Thyroid gland (tissue), 4 donors: ENCODE data around the gene IL24. TPM values are rescaled to one million over a fixed set of nuclear protein-coding genes. Genes with fewer than 3 reads are reported as not detected.

Experiments
- DNase-seq, 2 donors: peaks; one replicate each; pipeline ENCODE4 v3.0.0-alpha.2; 2019
- H3K27ac ChIP-seq, 3 donors: fragments of 200-600 bp; sonication (generic); 1 replicate in 2 of 3; 2 replicates in 1 of 3; pipeline ENCODE4 v1.5.1; 2016 to 2019; ENCODE audit warnings: mild to moderate bottlenecking in 1 of 3, moderate library complexity in 1 of 3
- H3K27me3 ChIP-seq: fragments of 200-600 bp; sonication (generic); one replicate; pipeline ENCODE4 v1.5.1; 2019
- H3K36me3 ChIP-seq, 2 donors: fragments of 200-600 bp; sonication (generic); one replicate each; pipeline ENCODE4 v1.5.1; 2016 to 2019
- H3K4me1 ChIP-seq, 2 donors: fragments of 200-600 bp; sonication (generic); one replicate each; pipeline ENCODE4 v1.5.1; 2017 to 2019
- H3K4me3 ChIP-seq, 3 donors: fragments of 200-600 bp; sonication (generic); replicated peaks in 1 of 3; 1 replicate in 2 of 3; 2 replicates in 1 of 3; pipeline ENCODE4 v1.5.1; 2016; ENCODE audit warnings: mild to moderate bottlenecking in 1 of 3
- H3K9me3 ChIP-seq: fragments of 200-600 bp; sonication (generic); one replicate; pipeline ENCODE4 v1.5.1; 2017
- POLR2A ChIP-seq, 2 donors: fragments of 450-650 bp; IDR thresholded peaks; one replicate each; pipeline ENCODE4 v1.6.1; 2017; ENCODE audit warnings: antibody characterized with exemption in 2 of 2, mild to moderate bottlenecking in 2 of 2, moderate library complexity in 1 of 2
- WGBS, 2 donors: methylation state at CpG; one replicate each; pipeline ENCODE4 v1.1.5; 2017; 5-methylcytosine and 5-hydroxymethylcytosine counted together
- intact Hi-C: fragments of 100-400 bp; cut with DNase I; formaldehyde crosslinking; loops from one replicate; pipeline ENCODE4 v1.15.1; 2023
- total RNA-seq, 4 donors: library from RNA; depleted of rRNA; stranded (reverse); fragments of >200 nt; gene quantifications; one replicate each; pipeline ENCODE4 v1.2.3, GENCODE V29; 2016
- TF ChIP-seq, protein P1 (sequence below), 6 experiments: fragments of 200-600 bp in 3 of 6; fragments of 450-650 bp in 3 of 6; sonication (generic) in 3 of 6; IDR thresholded peaks; one replicate each; pipeline ENCODE4 v1.5.1; 2016 to 2019; ENCODE audit warnings: antibody characterized with exemption in 6 of 6, mild to moderate bottlenecking in 2 of 6, inconsistent platforms in 1 of 6, moderate library complexity in 1 of 6

IL24 gene
- total RNA-seq, 4 donors from 2014 or later: not detected

GRCh38 chr1:206880314-206880713 lies 16.9 kb upstream of the IL24 start:
- H3K27me3 ChIP-seq: no peaks in the 10 kb centered on the region
- H3K27ac ChIP-seq: no peak overlapping the region
- no peak for DNase-seq
- WGBS, 2 donors: 81 to 85% methylated on average over 3 of the region's 3 CpGs
- H3K4me3 ChIP-seq: no peak overlapping the region
- TF ChIP-seq, protein P1, sequence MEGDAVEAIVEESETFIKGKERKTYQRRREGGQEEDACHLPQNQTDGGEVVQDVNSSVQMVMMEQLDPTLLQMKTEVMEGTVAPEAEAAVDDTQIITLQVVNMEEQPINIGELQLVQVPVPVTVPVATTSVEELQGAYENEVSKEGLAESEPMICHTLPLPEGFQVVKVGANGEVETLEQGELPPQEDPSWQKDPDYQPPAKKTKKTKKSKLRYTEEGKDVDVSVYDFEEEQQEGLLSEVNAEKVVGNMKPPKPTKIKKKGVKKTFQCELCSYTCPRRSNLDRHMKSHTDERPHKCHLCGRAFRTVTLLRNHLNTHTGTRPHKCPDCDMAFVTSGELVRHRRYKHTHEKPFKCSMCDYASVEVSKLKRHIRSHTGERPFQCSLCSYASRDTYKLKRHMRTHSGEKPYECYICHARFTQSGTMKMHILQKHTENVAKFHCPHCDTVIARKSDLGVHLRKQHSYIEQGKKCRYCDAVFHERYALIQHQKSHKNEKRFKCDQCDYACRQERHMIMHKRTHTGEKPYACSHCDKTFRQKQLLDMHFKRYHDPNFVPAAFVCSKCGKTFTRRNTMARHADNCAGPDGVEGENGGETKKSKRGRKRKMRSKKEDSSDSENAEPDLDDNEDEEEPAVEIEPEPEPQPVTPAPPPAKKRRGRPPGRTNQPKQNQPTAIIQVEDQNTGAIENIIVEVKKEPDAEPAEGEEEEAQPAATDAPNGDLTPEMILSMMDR (IDR thresholded peaks at IDR 0.05): no peak
- no peak for TF ChIP-seq POLR2A (IDR thresholded peaks at IDR 0.05)
- H3K36me3 ChIP-seq: no peaks in the 10 kb centered on the region
- intact Hi-C loops: no loop called here
- H3K9me3 ChIP-seq: no peaks in the 10 kb centered on the region
- no peaks in the 10 kb centered on the region for H3K4me1 ChIP-seq

DNA sequence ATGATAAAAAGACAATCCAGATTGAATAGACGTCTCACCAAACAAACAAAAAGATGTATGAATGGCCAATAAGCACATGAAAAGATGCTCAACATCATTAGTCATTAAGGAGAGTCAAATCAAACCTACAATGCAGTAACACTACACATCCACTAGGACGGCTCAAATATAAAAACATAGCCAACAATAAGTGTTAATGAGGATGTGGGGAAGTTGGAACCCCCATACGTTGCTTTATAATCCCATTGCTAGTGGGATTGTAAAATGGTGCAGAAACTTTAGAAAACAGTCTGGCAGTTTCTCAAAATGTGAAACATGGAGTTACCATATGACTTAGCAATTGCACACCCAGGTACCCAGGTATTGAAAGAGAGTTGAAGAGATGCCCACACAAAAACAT lies 14.7 kb upstream of the IL24 start:
- H3K4me3 ChIP-seq: no peak overlapping the region
- intact Hi-C loops: no loop called here
- DNase-seq: no peak
- 77 to 78% methylated on average over 3 of the region's 3 CpGs for WGBS, 2 donors
- H3K27ac ChIP-seq: no peak overlapping the region
- TF ChIP-seq POLR2A (IDR thresholded peaks at IDR 0.05): no peak
- TF ChIP-seq, protein P1 (IDR thresholded peaks at IDR 0.05): no peak
- H3K9me3 ChIP-seq: no peaks in the 10 kb centered on the region
- H3K36me3 ChIP-seq: no peaks in the 10 kb centered on the region
- H3K4me1 ChIP-seq: peaks cover 0 to 5% of the 10 kb centered on the region in 2 donors
- H3K27me3 ChIP-seq: no peaks in the 10 kb centered on the region

GRCh38 chr1:206883160-206883559 lies 14.1 kb upstream of the IL24 start:
- Histone ChIP-seq H3K4me1 (peaks cover 5 to 10% of the 10 kb centered on the region in 2 donors), H3K27me3 (no peaks in the 10 kb centered on the region), H3K4me3 (no peak overlapping the region), H3K27ac (no peak overlapping the region), H3K9me3 (no peaks in the 10 kb centered on the region), H3K36me3 (no peaks in the 10 kb centered on the region)
- DNase-seq: no peak
- intact Hi-C loops: no loop called here
- 92 to 96% methylated on average over 1 of the region's 1 CpG for WGBS, 2 donors
- TF ChIP-seq, protein P1 (IDR thresholded peaks at IDR 0.05): no peak
- TF ChIP-seq POLR2A (IDR thresholded peaks at IDR 0.05): no peak

DNA sequence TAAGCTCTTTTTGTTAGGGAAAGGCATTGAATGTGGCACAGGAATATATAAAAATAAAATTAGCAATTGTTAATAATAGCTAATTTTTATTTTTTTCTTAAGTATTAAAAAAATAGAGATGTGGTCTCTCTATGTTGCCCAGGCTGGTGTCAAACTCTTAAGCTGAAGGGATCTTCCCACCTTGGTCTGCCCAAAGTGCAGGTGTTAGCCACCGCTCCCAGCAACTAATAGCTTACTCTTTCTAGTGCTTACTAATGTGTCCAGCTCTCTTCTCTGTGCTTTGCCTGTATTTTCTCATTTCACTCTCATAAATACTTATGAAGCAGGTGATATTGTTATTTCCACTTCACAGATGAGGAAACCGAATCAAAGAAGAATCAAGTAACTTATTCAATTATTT lies 13.4 kb upstream of the IL24 start:
- intact Hi-C loops: no loop called here
- TF ChIP-seq POLR2A (IDR thresholded peaks at IDR 0.05): no peak
- 92 to 98% methylated on average over 2 of the region's 2 CpGs for WGBS, 2 donors
- H3K4me1 ChIP-seq: peaks cover 6 to 11% of the 10 kb centered on the region in 2 donors
- no peaks in the 10 kb centered on the region for H3K27me3 ChIP-seq
- DNase-seq: no peak
- no peaks in the 10 kb centered on the region for H3K9me3 ChIP-seq
- H3K36me3 ChIP-seq: no peaks in the 10 kb centered on the region
- H3K27ac ChIP-seq: no peak overlapping the region
- H3K4me3 ChIP-seq: no peak overlapping the region

- Histone ChIP-seq H3K4me1 (peaks cover 6 to 13% of the 10 kb centered on the region in 2 donors), H3K27me3 (no peaks in the 10 kb centered on the region), H3K36me3 (no peaks in the 10 kb centered on the region), H3K9me3 (no peaks in the 10 kb centered on the region), H3K27ac (no peak overlapping the region), H3K4me3 (no peak overlapping the region)
- no peak for TF ChIP-seq POLR2A (IDR thresholded peaks at IDR 0.05)
- TF ChIP-seq, protein P1 (IDR thresholded peaks at IDR 0.05): no peak
- DNase-seq: no peak
- intact Hi-C loops: no loop called here
- WGBS, 2 donors: 83 to 92% methylated on average over 3 of the region's 3 CpGs
These were observed 11.7 kb upstream of the IL24 start for GRCh38 chr1:206885341-206886060.
